ENCODE data around the gene STYXL1.

The STYXL1 gene

DNA sequence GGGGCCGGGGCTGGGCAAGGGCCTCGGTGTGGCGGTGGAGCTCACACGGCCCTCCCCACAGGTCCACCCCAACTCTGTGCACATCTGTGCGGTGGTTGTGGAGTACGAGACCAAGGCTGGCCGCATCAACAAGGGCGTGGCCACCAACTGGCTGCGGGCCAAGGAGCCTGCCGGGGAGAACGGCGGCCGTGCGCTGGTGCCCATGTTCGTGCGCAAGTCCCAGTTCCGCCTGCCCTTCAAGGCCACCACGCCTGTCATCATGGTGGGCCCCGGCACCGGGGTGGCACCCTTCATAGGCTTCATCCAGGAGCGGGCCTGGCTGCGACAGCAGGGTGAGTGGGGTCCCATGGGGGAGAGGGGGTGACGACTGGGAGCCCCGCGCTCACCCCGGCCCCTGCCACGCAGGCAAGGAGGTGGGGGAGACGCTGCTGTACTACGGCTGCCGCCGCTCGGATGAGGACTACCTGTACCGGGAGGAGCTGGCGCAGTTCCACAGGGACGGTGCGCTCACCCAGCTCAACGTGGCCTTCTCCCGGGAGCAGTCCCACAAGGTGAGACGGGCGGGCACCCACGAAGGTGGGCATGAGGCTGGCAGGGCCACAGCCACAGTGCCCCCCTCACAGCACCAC, 62.2 kb downstream of the STYXL1 start:
- DNase-seq, result no peak
- H3K4me3 Mint-ChIP-seq, result no peak overlapping the region
- H3K27me3 Mint-ChIP-seq, result no peaks in the 10 kb centered on the region
- peaks cover 61% of the 10 kb centered on the region for H3K36me3 Mint-ChIP-seq (ENCODE audit: low read depth)
- H3K9me3 Mint-ChIP-seq, result no peaks in the 10 kb centered on the region
- H3K27ac Mint-ChIP-seq, result no peak overlapping the region
- peaks cover 3% of the 10 kb centered on the region for H3K4me1 Mint-ChIP-seq (ENCODE audit: low read depth)

GRCh38 chr7:75985009-75985517, 62.7 kb downstream of the STYXL1 start:
- no peak for DNase-seq
- Mint-ChIP-seq H3K4me3 (no peak overlapping the region), H3K27me3 (no peaks in the 10 kb centered on the region), H3K4me1 (ENCODE audit: low read depth) (peaks cover 3% of the 10 kb centered on the region), H3K36me3 (ENCODE audit: low read depth) (peaks cover 66% of the 10 kb centered on the region), H3K9me3 (no peaks in the 10 kb centered on the region), H3K27ac (no peak overlapping the region)

GRCh38 chr7:75984130-75985008, 63.4 kb downstream of the STYXL1 start:
- peaks cover 70% of the 10 kb centered on the region for H3K36me3 Mint-ChIP-seq (ENCODE audit: low read depth)
- no peaks in the 10 kb centered on the region for H3K9me3 Mint-ChIP-seq
- H3K4me3 Mint-ChIP-seq, result no peak overlapping the region
- no peak for DNase-seq
- H3K27me3 Mint-ChIP-seq, result no peaks in the 10 kb centered on the region
- H3K27ac Mint-ChIP-seq, result no peak overlapping the region
- no peaks in the 10 kb centered on the region for H3K4me1 Mint-ChIP-seq (ENCODE audit: low read depth)

- Mint-ChIP-seq H3K36me3 (ENCODE audit: low read depth) (peaks cover 75% of the 10 kb centered on the region), H3K4me3 (no peak overlapping the region), H3K27ac (no peak overlapping the region), H3K9me3 (no peaks in the 10 kb centered on the region), H3K4me1 (ENCODE audit: low read depth) (no peaks in the 10 kb centered on the region), H3K27me3 (no peaks in the 10 kb centered on the region)
- no peak for DNase-seq
These were observed 64.2 kb downstream of the STYXL1 start for GRCh38 chr7:75983471-75984129.

GRCh38 chr7:75982306-75983064, 65.3 kb downstream of the STYXL1 start:
- Mint-ChIP-seq H3K4me1 (ENCODE audit: low read depth) (no peaks in the 10 kb centered on the region), H3K9me3 (no peaks in the 10 kb centered on the region), H3K27ac (no peak overlapping the region), H3K4me3 (no peak overlapping the region), H3K36me3 (ENCODE audit: low read depth) (peaks cover 75% of the 10 kb centered on the region), H3K27me3 (no peaks in the 10 kb centered on the region)
- no peak for DNase-seq

- no peaks in the 10 kb centered on the region for H3K4me1 Mint-ChIP-seq (ENCODE audit: low read depth)
These were observed 66.1 kb downstream of the STYXL1 start for GRCh38 chr7:75981453-75982305.

DNA sequence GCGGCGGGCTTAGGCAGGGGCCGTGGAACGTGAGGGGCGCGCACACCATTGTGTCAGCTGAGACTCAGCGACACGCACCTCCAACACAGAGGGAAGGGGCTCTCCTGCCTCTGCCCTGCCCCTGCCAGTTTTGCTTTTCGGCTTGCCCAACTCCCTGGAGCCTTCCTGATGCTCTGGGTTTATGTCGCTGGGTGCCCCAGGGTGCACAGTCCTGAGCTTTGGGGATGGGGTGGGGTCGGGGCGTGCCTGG, 66.7 kb downstream of the STYXL1 start:
- H3K4me3 Mint-ChIP-seq, result no peak overlapping the region
- H3K4me1 Mint-ChIP-seq (ENCODE audit: low read depth), result no peaks in the 10 kb centered on the region
- H3K27me3 Mint-ChIP-seq, result no peaks in the 10 kb centered on the region

More at GRCh38 chr7:75981453-75982305, 66.1 kb downstream of the STYXL1 start:
- no peaks in the 10 kb centered on the region for H3K27me3 Mint-ChIP-seq
- DNase-seq, result no peak
- peaks cover 67% of the 10 kb centered on the region for H3K36me3 Mint-ChIP-seq (ENCODE audit: low read depth)
- no peaks in the 10 kb centered on the region for H3K9me3 Mint-ChIP-seq
- no peak overlapping the region for H3K27ac Mint-ChIP-seq
- no peak overlapping the region for H3K4me3 Mint-ChIP-seq

DNA sequence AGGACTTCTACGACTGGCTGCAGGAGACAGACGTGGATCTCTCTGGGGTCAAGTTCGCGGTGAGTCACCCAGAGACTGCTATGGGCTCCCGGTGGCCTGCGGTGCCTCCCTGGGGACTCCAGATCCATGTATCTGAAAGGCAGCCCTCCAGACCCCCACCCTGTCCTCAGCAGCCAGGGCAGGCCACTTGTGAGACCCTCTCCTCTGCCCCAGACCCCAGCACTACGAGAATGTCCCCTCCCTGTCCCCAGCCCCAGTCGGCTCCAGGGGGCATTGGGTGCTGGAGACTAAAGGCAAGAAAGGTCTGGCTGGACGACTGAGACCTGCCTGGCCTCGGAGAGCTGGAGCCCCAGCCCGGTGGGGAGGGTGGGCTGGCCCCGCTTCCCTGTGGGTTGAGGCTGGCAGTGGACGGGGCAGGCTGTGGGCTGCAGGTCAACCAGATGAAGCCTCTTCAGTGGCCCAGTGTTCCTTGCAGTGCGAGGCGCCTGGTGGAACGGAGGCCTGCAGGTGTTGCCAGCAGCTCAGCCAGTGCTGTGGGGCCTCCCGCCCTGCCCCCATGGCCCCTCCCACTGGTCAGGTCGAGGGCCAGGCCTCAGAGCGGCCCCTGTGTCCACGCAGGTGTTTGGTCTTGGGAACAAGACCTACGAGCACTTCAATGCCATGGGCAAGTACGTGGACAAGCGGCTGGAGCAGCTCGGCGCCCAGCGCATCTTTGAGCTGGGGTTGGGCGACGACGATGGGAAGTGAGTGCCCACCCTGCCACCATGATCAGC, 67.2 kb downstream of the STYXL1 start:
- Mint-ChIP-seq H3K9me3 (no peaks in the 10 kb centered on the region), H3K4me1 (ENCODE audit: low read depth) (no peaks in the 10 kb centered on the region), H3K4me3 (no peak overlapping the region), H3K36me3 (ENCODE audit: low read depth) (peaks cover 57% of the 10 kb centered on the region), H3K27ac (peak overlapping the region; percentile 14), H3K27me3 (no peaks in the 10 kb centered on the region)
- no peak for DNase-seq

More for the DNA sequence above, 66.7 kb downstream of the STYXL1 start:
- Mint-ChIP-seq H3K9me3 (no peaks in the 10 kb centered on the region), H3K27ac (no peak overlapping the region), H3K36me3 (ENCODE audit: low read depth) (peaks cover 62% of the 10 kb centered on the region)
- DNase-seq, result no peak

DNA sequence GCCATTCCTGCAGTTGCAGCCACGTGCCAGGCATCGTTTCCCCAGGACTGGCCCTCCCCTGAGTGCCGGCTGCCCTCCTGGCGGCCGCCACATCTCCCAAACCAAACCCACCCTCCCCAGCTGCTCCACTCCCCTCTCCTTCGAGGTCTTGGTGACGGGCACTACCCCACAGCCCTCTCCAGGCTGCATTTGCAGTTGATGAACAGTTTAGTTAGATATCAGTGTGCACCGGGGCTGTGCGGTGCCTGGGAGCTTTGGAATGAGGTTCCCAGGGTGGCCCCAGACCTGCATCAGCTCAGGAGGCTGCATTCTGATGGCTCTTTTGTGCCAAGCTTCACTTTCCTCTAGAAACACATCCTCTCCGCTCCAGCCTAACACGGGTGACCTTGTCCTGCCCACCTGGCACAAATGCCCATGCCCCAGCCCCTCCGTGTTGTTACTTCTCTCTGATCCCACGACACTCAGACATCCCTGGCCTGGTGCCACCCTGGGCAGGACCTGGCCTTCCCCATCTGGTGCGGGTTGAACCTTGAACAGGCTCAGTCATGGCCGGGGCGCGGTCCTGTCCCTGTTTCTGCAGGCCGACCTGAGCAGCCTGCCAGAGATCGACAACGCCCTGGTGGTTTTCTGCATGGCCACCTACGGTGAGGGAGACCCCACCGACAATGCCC, 67.9 kb downstream of the STYXL1 start:
- no peak for DNase-seq
- no peak overlapping the region for H3K4me3 Mint-ChIP-seq
- H3K27me3 Mint-ChIP-seq, result no peaks in the 10 kb centered on the region
- peak overlapping the region; percentile 14 for H3K27ac Mint-ChIP-seq
- no peaks in the 10 kb centered on the region for H3K9me3 Mint-ChIP-seq
- no peaks in the 10 kb centered on the region for H3K4me1 Mint-ChIP-seq (ENCODE audit: low read depth)
- peaks cover 52% of the 10 kb centered on the region for H3K36me3 Mint-ChIP-seq (ENCODE audit: low read depth)

DNA sequence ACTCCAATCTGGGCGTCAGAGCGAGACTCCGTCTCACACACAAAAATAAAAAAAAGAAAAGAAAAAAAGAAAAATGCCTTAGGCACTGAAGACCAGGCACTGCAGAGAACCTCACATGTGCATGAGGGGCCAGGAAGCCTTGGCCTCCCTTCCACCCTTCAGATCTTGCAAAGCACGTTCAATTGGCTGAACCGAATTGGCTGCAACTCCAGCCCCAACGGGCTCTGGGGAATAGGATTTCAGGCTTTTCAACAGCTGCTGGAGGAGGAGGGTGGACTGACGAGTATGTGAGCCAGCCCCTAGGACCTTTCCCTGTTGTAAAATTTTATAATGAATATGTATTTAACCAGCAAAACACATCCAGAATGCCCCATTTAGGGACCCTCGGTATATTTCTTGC, 70.1 kb downstream of the STYXL1 start:
- Mint-ChIP-seq H3K36me3 (ENCODE audit: low read depth) (peaks cover 49% of the 10 kb centered on the region), H3K27ac (no peak overlapping the region), H3K4me3 (no peak overlapping the region), H3K27me3 (no peaks in the 10 kb centered on the region), H3K4me1 (ENCODE audit: low read depth) (no peaks in the 10 kb centered on the region), H3K9me3 (no peaks in the 10 kb centered on the region)
- DNase-seq, result no peak

GRCh38 chr7:75971961-75972763, 75.6 kb downstream of the STYXL1 start:
- Mint-ChIP-seq H3K9me3 (no peaks in the 10 kb centered on the region), H3K36me3 (ENCODE audit: low read depth) (peaks cover 39% of the 10 kb centered on the region), H3K27me3 (no peaks in the 10 kb centered on the region), H3K4me3 (no peak overlapping the region), H3K4me1 (ENCODE audit: low read depth) (no peaks in the 10 kb centered on the region), H3K27ac (peak overlapping the region; percentile 27)
- no peak for DNase-seq

- no peak for DNase-seq
- H3K4me3 Mint-ChIP-seq, result no peak overlapping the region
- no peaks in the 10 kb centered on the region for H3K4me1 Mint-ChIP-seq (ENCODE audit: low read depth)
- H3K27ac Mint-ChIP-seq, result peak overlapping the region; percentile 27
- H3K9me3 Mint-ChIP-seq, result no peaks in the 10 kb centered on the region
- peaks cover 44% of the 10 kb centered on the region for H3K36me3 Mint-ChIP-seq (ENCODE audit: low read depth)
- no peaks in the 10 kb centered on the region for H3K27me3 Mint-ChIP-seq
These were observed 76.4 kb downstream of the STYXL1 start for GRCh38 chr7:75971309-75971960.

Measured in activated T-cell treated with anti-CD3 and anti-CD28 coated beads, Interleukin-2, amount 50 U/mL, for 24 hours (primary cell).